GM18868 (cell line): Measurements from ENCODE around the gene PPFIBP2.

Experiments used
- ATAC-seq: cut with Tn5 transposase; IDR thresholded peaks from one replicate; pipeline ENCODE4 v1.9.1; 2021; ENCODE audit warnings: mild to moderate bottlenecking, moderate library complexity; ENCODE audit not compliant: unreplicated experiment

PPFIBP2 gene

GRCh38 chr11:7548659-7549274, 35.0 kb downstream of the PPFIBP2 start:
- ATAC-seq = peak; percentile 96

GRCh38 chr11:7549681-7550080, 35.9 kb downstream of the PPFIBP2 start:
- ATAC-seq = no peak

- ATAC-seq = no peak
Observed at GRCh38 chr11:7551571-7551970, 37.8 kb downstream of the PPFIBP2 start.

GRCh38 chr11:7552666-7553065, 38.9 kb downstream of the PPFIBP2 start:
- no peak for ATAC-seq

- ATAC-seq = no peak
Observed at GRCh38 chr11:7555052-7555699, 41.4 kb downstream of the PPFIBP2 start.

GRCh38 chr11:7558046-7558445, 44.2 kb downstream of the PPFIBP2 start:
- no peak for ATAC-seq

GRCh38 chr11:7559398-7560283, 45.8 kb downstream of the PPFIBP2 start:
- ATAC-seq = peak; percentile 84

GRCh38 chr11:7561562-7561961, 47.8 kb downstream of the PPFIBP2 start:
- ATAC-seq = no peak

- no peak for ATAC-seq
Observed at GRCh38 chr11:7563281-7563680, 49.5 kb downstream of the PPFIBP2 start.

GRCh38 chr11:7564803-7565202, 51.0 kb downstream of the PPFIBP2 start:
- no peak for ATAC-seq

GRCh38 chr11:7567311-7567710, 53.5 kb downstream of the PPFIBP2 start:
- ATAC-seq = no peak

- ATAC-seq = no peak
Observed at GRCh38 chr11:7569044-7569443, 55.2 kb downstream of the PPFIBP2 start.

- no peak for ATAC-seq
Observed at GRCh38 chr11:7570241-7570640, 56.4 kb downstream of the PPFIBP2 start.

GRCh38 chr11:7570938-7571521, 57.2 kb downstream of the PPFIBP2 start:
- no peak for ATAC-seq

GRCh38 chr11:7571640-7572000, 57.8 kb downstream of the PPFIBP2 start:
- peak; percentile 39 for ATAC-seq

- ATAC-seq = no peak
Observed at GRCh38 chr11:7572001-7572712, 58.4 kb downstream of the PPFIBP2 start.

- ATAC-seq = no peak
Observed at GRCh38 chr11:7573193-7573557, 59.4 kb downstream of the PPFIBP2 start.

GRCh38 chr11:7573558-7574296, 59.9 kb downstream of the PPFIBP2 start:
- ATAC-seq = no peak

- ATAC-seq = no peak
Observed at GRCh38 chr11:7574491-7575130, 60.8 kb downstream of the PPFIBP2 start.
